ENCODE measurements around the gene VAV2.

- TF ChIP-seq CTCF (IDR thresholded peaks at IDR 0.05), result no peak
- no peak for TF ChIP-seq POLR2AphosphoS5 (IDR thresholded peaks at IDR 0.05; ENCODE audit: low read depth, low read length)
- TF ChIP-seq REST (IDR thresholded peaks at IDR 0.05; ENCODE audit: insufficient read depth in 1 of 2, low read depth in 2 of 2, low read length in 1 of 2), result no peak
- no peak for TF ChIP-seq SIN3A (IDR thresholded peaks at IDR 0.05; ENCODE audit: borderline replicate concordance, insufficient read depth, low read depth, low read length)
Observed at GRCh38 chr9:133796562-133796961, 195.6 kb downstream of the VAV2 start.
